HepG2 (cell line): ENCODE results near the gene LYPD6. TPM values are rescaled to one million over a fixed set of nuclear protein-coding genes. Genes with fewer than 3 reads are reported as not detected.

Source experiments
- JDP2 ChIP-seq: sonication (generic); formaldehyde crosslinking; IDR thresholded peaks from 2 replicates; pipeline ENCODE4 v1.8.1; 2022; ENCODE audit warnings: missing genetic modification reagents, borderline replicate concordance
- KLF15 ChIP-seq: sonication (generic); formaldehyde crosslinking; IDR thresholded peaks from 2 replicates; pipeline ENCODE4 v1.8.1; 2023; ENCODE audit warnings: borderline replicate concordance, mild to moderate bottlenecking, inconsistent platforms, missing genetic modification reagents, mixed read lengths
- NFRKB ChIP-seq: fragments of 450-650 bp; IDR thresholded peaks from 2 replicates; pipeline ENCODE4 v1.6.1; 2017
- PAWR ChIP-seq: sonication (generic); formaldehyde crosslinking; IDR thresholded peaks from 2 replicates; pipeline ENCODE4 v1.4.0; 2020; ENCODE audit warnings: missing genetic modification reagents, mild to moderate bottlenecking, borderline replicate concordance
- RELA ChIP-seq: sonication (generic); formaldehyde crosslinking; IDR thresholded peaks from 2 replicates; pipeline ENCODE4 v1.4.0; 2020; ENCODE audit warnings: missing genetic modification reagents
- TEAD2 ChIP-seq: sonication (generic); formaldehyde crosslinking; IDR thresholded peaks from 2 replicates; pipeline ENCODE4 v1.9.0; 2021; ENCODE audit warnings: missing genetic modification reagents
- YEATS4 ChIP-seq: sonication (generic); formaldehyde crosslinking; IDR thresholded peaks from 2 replicates; pipeline ENCODE4 v1.4.0; 2020; ENCODE audit warnings: missing genetic modification reagents, borderline replicate concordance
- ZBTB20 ChIP-seq: sonication (generic); formaldehyde crosslinking; IDR thresholded peaks from 2 replicates; pipeline ENCODE4 v1.8.1; 2023; ENCODE audit warnings: missing genetic modification reagents, low read depth, mild to moderate bottlenecking, borderline replicate concordance
- ZC3H4 ChIP-seq: sonication (generic); formaldehyde crosslinking; IDR thresholded peaks from 2 replicates; pipeline ENCODE4 v1.4.0; 2020; ENCODE audit warnings: missing genetic modification reagents, borderline replicate concordance
- ZNF136 ChIP-seq: sonication (generic); formaldehyde crosslinking; IDR thresholded peaks from 2 replicates; pipeline ENCODE4 v1.8.1; 2022; ENCODE audit warnings: low read depth, mild to moderate bottlenecking, moderate library complexity, missing genetic modification reagents
- ZNF3 ChIP-seq: IDR thresholded peaks from 2 replicates; pipeline ENCODE4 v1.7.0; 2017; ENCODE audit warnings: inconsistent platforms
- ZNF572 ChIP-seq: sonication (generic); formaldehyde crosslinking; IDR thresholded peaks from 2 replicates; pipeline ENCODE4 v1.5.1; 2020; ENCODE audit warnings: mild to moderate bottlenecking, missing genetic modification reagents
- ZNF598 ChIP-seq: sonication (generic); formaldehyde crosslinking; IDR thresholded peaks from 2 replicates; pipeline ENCODE4 v1.5.1; 2020; ENCODE audit warnings: mild to moderate bottlenecking, missing genetic modification reagents, borderline replicate concordance
- ZNF674 ChIP-seq: sonication (generic); formaldehyde crosslinking; IDR thresholded peaks from 2 replicates; pipeline ENCODE4 v1.5.0; 2020; ENCODE audit warnings: low read depth, mild to moderate bottlenecking, missing genetic modification reagents
- polyA plus RNA-seq, 8 experiments: library from polyadenylated mRNA; depleted of rRNA in 3 of 8; stranded (reverse) in 7 of 8; unstranded in 1 of 8; fragments of >200 nt; fragmentation: Illumina TruSeq in 4 of 8; extraction: Trizol in 4 of 8; gene quantifications; 2 replicates each; pipeline versions ENCODE4 v1.2.1 to v1.2.3, GENCODE V29; 2011 to 2016; ENCODE audit warnings: low read depth in 4 of 8, missing spikeins in 1 of 8, mixed read lengths in 1 of 8; ENCODE audit not compliant: insufficient read depth in 1 of 8
- total RNA-seq, 5 experiments: library from RNA; depleted of rRNA; stranded (reverse); fragments of >200 nt; fragmentation: Illumina TruSeq; extraction: Trizol; gene quantifications; 2 replicates each; pipeline ENCODE4 v1.2.3, GENCODE V29; 2016; ENCODE audit warnings: low read depth in 1 of 5
- TF ChIP-seq, protein P1 (sequence below): sonication (generic); formaldehyde crosslinking; IDR thresholded peaks from 2 replicates; pipeline ENCODE4 v1.5.0; 2020; ENCODE audit warnings: missing genetic modification reagents
- TF ChIP-seq, protein P2 (sequence below): sonication (generic); formaldehyde crosslinking; IDR thresholded peaks from 2 replicates; pipeline ENCODE4 v1.9.0; 2021; ENCODE audit warnings: missing genetic modification reagents, borderline replicate concordance
- TF ChIP-seq, protein P3 (sequence below): sonication (generic); formaldehyde crosslinking; IDR thresholded peaks from 2 replicates; pipeline ENCODE4 v1.8.0; 2022; ENCODE audit warnings: low read depth, missing genetic modification reagents
- TF ChIP-seq, protein P4 (sequence below): sonication (generic); formaldehyde crosslinking; IDR thresholded peaks from 2 replicates; pipeline ENCODE4 v1.8.0; 2022; ENCODE audit warnings: missing genetic modification reagents, mild to moderate bottlenecking, inconsistent platforms, borderline replicate concordance
- TF ChIP-seq, protein P5 (sequence below): sonication (generic); formaldehyde crosslinking; IDR thresholded peaks from 2 replicates; pipeline ENCODE4 v1.8.1; 2023; ENCODE audit warnings: missing genetic modification reagents, mild to moderate bottlenecking, borderline replicate concordance
- TF ChIP-seq, protein P6 (sequence below): sonication (generic); formaldehyde crosslinking; IDR thresholded peaks from 2 replicates; pipeline ENCODE4 v1.8.0; 2022; ENCODE audit warnings: missing genetic modification reagents, low read depth, mild to moderate bottlenecking, borderline replicate concordance
- TF ChIP-seq, protein P7 (sequence below): sonication (generic); formaldehyde crosslinking; IDR thresholded peaks from 2 replicates; pipeline ENCODE4 v1.4.0; 2020; ENCODE audit warnings: mild to moderate bottlenecking, missing genetic modification reagents

The LYPD6 gene
- total and polyA plus RNA-seq, 2 of the 13 experiments (the other 11 are each of a cell fraction or from before 2014, with no cell fraction given): 0.01 to 0.07 TPM

DNA sequence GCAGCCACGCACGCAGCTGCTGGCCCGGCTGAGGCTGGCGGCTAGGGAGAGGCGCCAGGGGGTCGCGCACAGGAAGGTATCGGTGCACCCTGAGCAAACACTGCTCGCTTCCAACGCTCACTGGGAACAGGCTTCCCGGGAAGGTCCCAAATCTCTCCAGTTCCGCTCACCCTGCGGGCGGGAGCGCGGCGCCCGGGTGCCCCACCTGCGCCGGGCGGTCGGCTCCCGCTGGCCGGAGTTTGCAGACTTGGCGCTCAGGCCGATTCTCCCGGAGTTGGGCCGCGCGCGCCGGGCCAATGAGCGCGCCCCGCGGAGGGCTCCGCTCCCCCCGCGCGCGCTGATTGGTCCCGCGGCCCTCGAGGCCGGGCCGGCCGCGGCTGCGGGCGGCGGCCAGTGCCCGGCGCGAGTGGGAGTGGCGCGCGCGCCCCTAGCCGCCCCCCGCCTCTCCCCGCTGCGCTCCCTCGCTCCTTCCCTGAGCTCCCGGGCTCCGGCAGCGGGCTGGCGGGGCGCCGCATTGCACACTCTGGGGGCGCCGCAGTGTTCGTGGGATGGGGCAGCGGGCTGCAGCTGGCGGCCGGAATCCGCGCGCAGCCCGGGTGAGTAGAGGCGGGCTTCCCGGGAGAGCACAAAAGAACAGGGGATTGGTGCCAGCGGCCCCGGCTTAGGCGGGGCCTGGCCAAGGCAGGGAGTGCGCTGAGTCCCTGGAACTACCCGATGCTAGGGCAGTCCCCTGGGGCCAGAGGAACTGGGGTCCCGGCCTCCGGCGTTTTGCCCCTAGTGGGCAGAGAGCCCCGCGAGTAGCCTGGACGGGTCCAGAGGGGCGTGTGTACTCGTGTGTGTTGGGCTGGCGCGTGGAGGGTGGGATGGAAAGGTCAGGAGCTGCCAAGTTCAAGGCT is at the start of gene LYPD6 (continued):
- TF ChIP-seq, protein P1, sequence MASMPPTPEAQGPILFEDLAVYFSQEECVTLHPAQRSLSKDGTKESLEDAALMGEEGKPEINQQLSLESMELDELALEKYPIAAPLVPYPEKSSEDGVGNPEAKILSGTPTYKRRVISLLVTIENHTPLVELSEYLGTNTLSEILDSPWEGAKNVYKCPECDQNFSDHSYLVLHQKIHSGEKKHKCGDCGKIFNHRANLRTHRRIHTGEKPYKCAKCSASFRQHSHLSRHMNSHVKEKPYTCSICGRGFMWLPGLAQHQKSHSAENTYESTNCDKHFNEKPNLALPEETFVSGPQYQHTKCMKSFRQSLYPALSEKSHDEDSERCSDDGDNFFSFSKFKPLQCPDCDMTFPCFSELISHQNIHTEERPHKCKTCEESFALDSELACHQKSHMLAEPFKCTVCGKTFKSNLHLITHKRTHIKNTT (CRISPR knock-in tag): no peak
- TF ChIP-seq, protein P2, sequence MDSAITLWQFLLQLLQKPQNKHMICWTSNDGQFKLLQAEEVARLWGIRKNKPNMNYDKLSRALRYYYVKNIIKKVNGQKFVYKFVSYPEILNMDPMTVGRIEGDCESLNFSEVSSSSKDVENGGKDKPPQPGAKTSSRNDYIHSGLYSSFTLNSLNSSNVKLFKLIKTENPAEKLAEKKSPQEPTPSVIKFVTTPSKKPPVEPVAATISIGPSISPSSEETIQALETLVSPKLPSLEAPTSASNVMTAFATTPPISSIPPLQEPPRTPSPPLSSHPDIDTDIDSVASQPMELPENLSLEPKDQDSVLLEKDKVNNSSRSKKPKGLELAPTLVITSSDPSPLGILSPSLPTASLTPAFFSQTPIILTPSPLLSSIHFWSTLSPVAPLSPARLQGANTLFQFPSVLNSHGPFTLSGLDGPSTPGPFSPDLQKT (CRISPR knock-in tag): no peak
- TF ChIP-seq ZNF136: no peak
- no peak for TF ChIP-seq YEATS4 (CRISPR knock-in tag)
- TF ChIP-seq ZNF3 (CRISPR knock-in tag): no peak
- no peak for TF ChIP-seq ZBTB20 (CRISPR knock-in tag)
- no peak for TF ChIP-seq PAWR (CRISPR knock-in tag)
- TF ChIP-seq ZNF598 (CRISPR knock-in tag): 0 out of 2 replicates have a peak, but pooled peaks have one; percentile 14
- TF ChIP-seq ZNF674: no peak
- TF ChIP-seq, protein P3, sequence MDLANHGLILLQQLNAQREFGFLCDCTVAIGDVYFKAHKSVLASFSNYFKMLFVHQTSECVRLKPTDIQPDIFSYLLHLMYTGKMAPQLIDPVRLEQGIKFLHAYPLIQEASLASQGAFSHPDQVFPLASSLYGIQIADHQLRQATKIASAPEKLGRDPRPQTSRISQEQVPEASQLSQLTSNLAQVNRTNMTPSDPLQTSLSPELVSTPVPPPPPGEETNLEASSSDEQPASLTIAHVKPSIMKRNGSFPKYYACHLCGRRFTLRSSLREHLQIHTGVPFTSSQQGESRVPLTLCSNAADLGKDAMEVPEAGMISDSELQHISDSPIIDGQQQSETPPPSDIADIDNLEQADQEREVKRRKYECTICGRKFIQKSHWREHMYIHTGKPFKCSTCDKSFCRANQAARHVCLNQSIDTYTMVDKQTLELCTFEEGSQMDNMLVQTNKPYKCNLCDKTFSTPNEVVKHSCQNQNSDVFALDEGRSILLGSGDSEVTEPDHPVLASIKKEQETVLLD: no peak
- no peak for TF ChIP-seq TEAD2 (CRISPR knock-in tag)
- no peak for TF ChIP-seq KLF15
- TF ChIP-seq, protein P4, sequence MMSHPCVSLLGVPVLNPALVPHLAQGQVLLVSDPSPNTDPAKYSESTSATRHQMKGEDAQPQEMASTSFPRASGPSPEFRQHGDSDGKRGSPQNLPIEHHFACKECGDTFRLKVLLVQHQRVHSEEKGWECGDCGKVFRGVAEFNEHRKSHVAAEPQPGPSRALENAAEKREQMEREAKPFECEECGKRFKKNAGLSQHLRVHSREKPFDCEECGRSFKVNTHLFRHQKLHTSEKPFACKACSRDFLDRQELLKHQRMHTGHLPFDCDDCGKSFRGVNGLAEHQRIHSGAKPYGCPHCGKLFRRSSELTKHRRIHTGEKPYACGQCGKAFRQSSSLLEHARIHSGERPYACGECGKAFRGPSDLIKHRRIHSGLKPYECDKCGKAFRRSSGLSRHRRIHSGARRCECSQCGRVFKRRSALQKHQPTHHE: no peak
- TF ChIP-seq ZC3H4 (CRISPR knock-in tag): no peak
- TF ChIP-seq, protein P5, sequence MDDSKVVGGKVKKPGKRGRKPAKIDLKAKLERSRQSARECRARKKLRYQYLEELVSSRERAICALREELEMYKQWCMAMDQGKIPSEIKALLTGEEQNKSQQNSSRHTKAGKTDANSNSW (CRISPR knock-in tag): no peak
- TF ChIP-seq JDP2 (CRISPR knock-in tag): no peak
- TF ChIP-seq, protein P6, sequence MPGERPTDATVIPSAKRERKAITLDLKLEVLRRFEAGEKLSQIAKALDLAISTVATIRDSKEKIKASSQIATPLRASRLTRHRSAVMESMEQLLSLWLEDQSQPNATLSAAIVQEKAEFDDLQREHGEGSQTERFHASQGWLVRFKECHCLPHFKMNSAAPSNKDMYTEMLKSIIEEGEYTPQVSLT (CRISPR knock-in tag): no peak
- TF ChIP-seq, protein P7, sequence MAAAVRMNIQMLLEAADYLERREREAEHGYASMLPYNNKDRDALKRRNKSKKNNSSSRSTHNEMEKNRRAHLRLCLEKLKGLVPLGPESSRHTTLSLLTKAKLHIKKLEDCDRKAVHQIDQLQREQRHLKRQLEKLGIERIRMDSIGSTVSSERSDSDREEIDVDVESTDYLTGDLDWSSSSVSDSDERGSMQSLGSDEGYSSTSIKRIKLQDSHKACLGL (CRISPR knock-in tag): no peak
- no peak for TF ChIP-seq ZNF572 (CRISPR knock-in tag)
- TF ChIP-seq NFRKB: no peak
- TF ChIP-seq RELA (CRISPR knock-in tag): no peak
